WTC11 (cell line): Measurements from ENCODE around the gene ZNF414.

Experiments used
- ATF3 ChIP-seq: sonication (generic); formaldehyde crosslinking; conservative IDR thresholded peaks from 2 replicates; pipeline ENCODE4 v1.8.1; 2022; ENCODE audit warnings: mild to moderate bottlenecking, missing genetic modification reagents
- CTCF ChIP-seq: fragments of 200-600 bp; IDR thresholded peaks from 2 replicates; pipeline ENCODE4 v1.8.0; 2022; ENCODE audit warnings: antibody characterized with exemption
- E2F1 ChIP-seq: sonication (generic); formaldehyde crosslinking; IDR thresholded peaks from 2 replicates; pipeline ENCODE4 v1.8.0; 2022; ENCODE audit warnings: mild to moderate bottlenecking, missing genetic modification reagents
- HMGA2 ChIP-seq: fragments of 250-450 bp; sonication (Bioruptor Pico); IDR thresholded peaks from 2 replicates; pipeline ENCODE4 v1.4.0; 2021; ENCODE audit warnings: mild to moderate bottlenecking, moderate library complexity
- HMGXB4 ChIP-seq: sonication (generic); formaldehyde crosslinking; IDR thresholded peaks from 2 replicates; pipeline ENCODE4 v1.8.1; 2023; ENCODE audit warnings: mild to moderate bottlenecking, moderate library complexity, missing genetic modification reagents
- IRF2 ChIP-seq: sonication (generic); formaldehyde crosslinking; IDR thresholded peaks from 2 replicates; pipeline ENCODE4 v1.8.0; 2022; ENCODE audit warnings: low read depth, missing genetic modification reagents, borderline replicate concordance
- KAT7 ChIP-seq: sonication (generic); formaldehyde crosslinking; IDR thresholded peaks from 2 replicates; pipeline ENCODE4 v1.8.1; 2023; ENCODE audit warnings: missing genetic modification reagents, mild to moderate bottlenecking, borderline replicate concordance
- MLX ChIP-seq: sonication (generic); formaldehyde crosslinking; IDR thresholded peaks from 2 replicates; pipeline ENCODE4 v1.8.1; 2023; ENCODE audit warnings: mild to moderate bottlenecking, missing genetic modification reagents, moderate library complexity
- NFE2L1 ChIP-seq: sonication (generic); formaldehyde crosslinking; IDR thresholded peaks from 2 replicates; pipeline ENCODE4 v1.8.1; 2023; ENCODE audit warnings: missing genetic modification reagents
- NFYB ChIP-seq: sonication (generic); formaldehyde crosslinking; conservative IDR thresholded peaks from 2 replicates; pipeline ENCODE4 v1.8.0; 2022; ENCODE audit warnings: low read depth, missing genetic modification reagents
- SP1 ChIP-seq: sonication (generic); formaldehyde crosslinking; conservative IDR thresholded peaks from 2 replicates; pipeline ENCODE4 v1.8.1; 2022; ENCODE audit warnings: missing genetic modification reagents
- ZSCAN18 ChIP-seq: fragments of 250-450 bp; sonication (Bioruptor Pico); IDR thresholded peaks from 2 replicates; pipeline ENCODE4 v2.1.2; 2022; ENCODE audit warnings: mild to moderate bottlenecking, moderate library complexity

GRCh38 chr19:8481616-8482015 is 32.4 kb downstream of the ZNF414 start:
- no peak for TF ChIP-seq CTCF
- TF ChIP-seq HMGA2 (CRISPR knock-in tag), result no peak
- no peak for TF ChIP-seq E2F1 (CRISPR knock-in tag)
- no peak for TF ChIP-seq IRF2
- no peak for TF ChIP-seq ZSCAN18 (CRISPR knock-in tag)
- TF ChIP-seq SP1, result no peak
- no peak for TF ChIP-seq HMGXB4 (CRISPR knock-in tag)
- no peak for TF ChIP-seq NFE2L1 (CRISPR knock-in tag)
- TF ChIP-seq ATF3 (CRISPR knock-in tag), result no peak
- no peak for TF ChIP-seq NFYB (CRISPR knock-in tag)
- TF ChIP-seq KAT7 (CRISPR knock-in tag), result no peak
- no peak for TF ChIP-seq MLX
